HEK293T (cell line): ENCODE results near the gene MRGPRG.

Experiments used
- ARNT ChIP-seq: fragments of 450-650 bp; IDR thresholded peaks from 2 replicates; pipeline ENCODE4 v1.6.1; 2017; ENCODE audit warnings: mild to moderate bottlenecking
- BHLHE40 ChIP-seq: fragments of 450-650 bp; IDR thresholded peaks from 2 replicates; pipeline ENCODE4 v1.6.1; 2016; ENCODE audit warnings: mild to moderate bottlenecking, moderate library complexity, borderline replicate concordance
- TARDBP ChIP-seq: fragments of 450-650 bp; IDR thresholded peaks from 2 replicates; pipeline ENCODE4 v1.6.1; 2016

DNA sequence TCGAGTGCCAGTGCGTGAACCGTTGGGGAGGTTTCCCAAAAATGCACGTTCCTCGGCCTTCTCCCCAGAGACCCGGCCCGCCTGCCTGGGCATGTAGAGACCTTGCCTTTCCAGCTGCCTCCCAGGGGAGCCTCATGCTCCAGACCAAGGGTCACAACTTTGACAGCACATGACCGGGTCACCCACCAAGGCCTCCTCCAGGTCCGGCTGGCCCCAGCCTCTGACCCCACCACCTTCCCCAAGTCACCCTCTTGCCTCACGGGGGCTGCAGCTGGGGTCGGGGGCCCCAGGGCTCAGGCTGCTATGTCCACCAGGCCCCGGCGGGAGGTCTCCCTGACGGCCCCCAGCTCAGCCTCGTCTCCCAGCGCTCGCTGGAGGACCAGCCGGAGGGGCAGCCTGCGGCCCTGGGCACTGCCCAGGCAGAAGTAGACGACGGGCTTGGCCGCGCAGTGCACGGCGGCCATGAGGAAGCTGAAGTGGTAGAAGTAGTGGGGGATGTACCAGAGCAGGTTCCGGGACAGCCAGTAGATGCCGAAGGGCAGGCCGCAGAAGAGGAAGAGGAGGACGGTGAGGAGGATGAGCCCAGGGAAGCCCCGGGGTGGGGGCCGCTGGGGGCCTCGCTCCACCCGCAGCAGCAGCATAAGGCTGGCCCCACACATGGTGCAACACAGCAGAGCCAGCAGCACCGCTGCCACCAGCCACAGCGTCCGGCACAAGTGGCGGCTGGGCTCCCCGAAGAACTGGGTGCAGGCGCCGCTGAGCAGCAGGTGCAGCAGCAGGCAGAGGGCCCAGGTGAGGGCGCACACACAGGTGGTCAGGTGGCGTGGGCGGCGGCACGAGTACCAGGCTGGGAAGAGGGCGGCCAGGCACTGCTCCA is 9.2 kb upstream of the MRGPRG start:
- TF ChIP-seq TARDBP: no peak
- no peak for TF ChIP-seq BHLHE40
- no peak for TF ChIP-seq ARNT
